NCI-H748 (cell line): ENCODE measurements around the gene TTC31.
"Not testable (repeated sequence)": the region's sequence is repeated elsewhere in the genome, so short reads cannot be mapped to it uniquely, and the experiment has no call there.

ENCODE experiments used
- DNase-seq: peaks from one replicate; lab custom pipeline; 2025; ENCODE audit not compliant: unreplicated experiment; lab: John Stamatoyannopoulos, UW

The TTC31 gene

GRCh38 chr2:74457129-74457548 is 25.7 kb upstream of the TTC31 start:
- DNase-seq: no peak

GRCh38 chr2:74457549-74458131 is 25.2 kb upstream of the TTC31 start:
- DNase-seq: peak; percentile 86

GRCh38 chr2:74458132-74458937 is 24.5 kb upstream of the TTC31 start, which contains the start of gene WBP1:
Gene WBP1, plus strand, starts transcription at chr2:74458438. Its CDS starts 165 bp downstream, at chr2:74458603.
- DNase-seq: peak; percentile 99

- DNase-seq: peak; percentile 14
Measured at GRCh38 chr2:74458938-74459363, 23.9 kb upstream of the TTC31 start.

GRCh38 chr2:74459503-74460118 is 23.3 kb upstream of the TTC31 start:
- DNase-seq: not testable (repeated sequence)

- not testable (repeated sequence) for DNase-seq
Measured at GRCh38 chr2:74460187-74460586, 22.7 kb upstream of the TTC31 start.

- DNase-seq: peak; percentile 6
Measured at GRCh38 chr2:74461187-74462053, 21.5 kb upstream of the TTC31 start.

- no peak for DNase-seq
Measured at GRCh38 chr2:74462054-74462785, 20.7 kb upstream of the TTC31 start.

GRCh38 chr2:74462786-74463105 is 20.1 kb upstream of the TTC31 start:
- no peak for DNase-seq

- DNase-seq: no peak
Measured at GRCh38 chr2:74464406-74464805, 18.5 kb upstream of the TTC31 start.

GRCh38 chr2:74470742-74471141 is 12.1 kb upstream of the TTC31 start:
- DNase-seq: not testable (repeated sequence)

GRCh38 chr2:74471332-74472065 is 11.4 kb upstream of the TTC31 start:
- no peak for DNase-seq

- peak; percentile 91 for DNase-seq
Measured at GRCh38 chr2:74472086-74472944, 10.6 kb upstream of the TTC31 start, which contains the start of gene MRPL53. Gene MRPL53, minus strand, starts transcription at chr2:74472680. Its CDS starts 20 bp downstream, at chr2:74472660.

GRCh38 chr2:74472945-74473258 is 10.0 kb upstream of the TTC31 start:
- DNase-seq: no peak

- no peak for DNase-seq
Measured at GRCh38 chr2:74474481-74474880, 8.4 kb upstream of the TTC31 start.

- DNase-seq: peak; percentile 3
Measured at GRCh38 chr2:74474899-74475298, 8.0 kb upstream of the TTC31 start.

- no peak for DNase-seq
Measured at GRCh38 chr2:74481431-74481830, 1.4 kb upstream of the TTC31 start.

GRCh38 chr2:74481961-74482800 is 700 bp upstream of the TTC31 start:
- peak; percentile 71 for DNase-seq
